OCI-LY7 (cell line): ENCODE data around the gene TSPAN6. TPM values are rescaled to one million over a fixed set of nuclear protein-coding genes. Genes with fewer than 3 reads are reported as not detected.

Experiments used
- BruUV-seq: library from RNA; stranded (reverse); fragments of 400-500 nt; replicated peaks from 2 replicates; lab custom pipeline; 2021; lab: Mats Ljungman, UMichigan
- CTCF ChIA-PET: fragments of 300-600 bp; sonication (Branson Sonifier 250); formaldehyde crosslinking; loops from one replicate; lab custom pipeline; 2022; ENCODE audit warnings: antibody characterized with exemption; ENCODE audit not compliant: unreplicated experiment; lab: Charles Lee
- POLR2A ChIA-PET: fragments of 300-600 bp; sonication (Branson Sonifier 250); formaldehyde crosslinking; loops from one replicate; lab custom pipeline; 2022; ENCODE audit warnings: antibody characterized with exemption; lab: Charles Lee
- DNase-seq: peaks from one replicate; pipeline ENCODE4 v3.0.0-alpha.2; 2015; ENCODE audit warnings: low spot score
- H2AFZ ChIP-seq: fragments of 200-600 bp; sonication (generic), shearing (Covaris generic); 2 replicates; pipeline ENCODE4 v1.6.1; 2014; ENCODE audit warnings: mild to moderate bottlenecking, antibody characterized with exemption, low read length, moderate library complexity
- H3K27ac ChIP-seq: fragments of 200-600 bp; sonication (generic); 2 replicates; pipeline ENCODE4 v1.5.1; 2014; ENCODE audit warnings: mixed run types, low read depth, mild to moderate bottlenecking, moderate library complexity, low read length, inconsistent platforms; ENCODE audit not compliant: poor library complexity, severe bottlenecking
- H3K36me3 ChIP-seq: fragments of 200-600 bp; sonication (generic); 2 replicates; pipeline ENCODE4 v1.6.1; 2014; ENCODE audit warnings: mild to moderate bottlenecking, antibody characterized with exemption, low read length, moderate library complexity, mixed read lengths; ENCODE audit not compliant: insufficient read depth
- H3K4me1 ChIP-seq: fragments of 200-600 bp; sonication (generic); 2 replicates; pipeline ENCODE4 v1.5.1; 2014; ENCODE audit warnings: mild to moderate bottlenecking, low read length; ENCODE audit not compliant: insufficient read depth, poor library complexity, severe bottlenecking
- H3K4me2 ChIP-seq: fragments of 200-600 bp; sonication (generic); 2 replicates; pipeline ENCODE4 v1.6.1; 2014; ENCODE audit warnings: mild to moderate bottlenecking, low read length
- H3K4me3 ChIP-seq: fragments of 200-600 bp; sonication (generic); 2 replicates; pipeline ENCODE4 v1.5.1; 2014; ENCODE audit warnings: mild to moderate bottlenecking, low read depth, low read length; ENCODE audit not compliant: poor library complexity, severe bottlenecking
- H3K79me2 ChIP-seq: fragments of 200-600 bp; sonication (generic); 2 replicates; pipeline ENCODE4 v1.6.1; 2016; ENCODE audit warnings: low read depth, mild to moderate bottlenecking, low read length, moderate library complexity, mixed read lengths; ENCODE audit not compliant: insufficient read depth
- H3K9me2 ChIP-seq: fragments of 200-600 bp; sonication (generic); 2 replicates; pipeline ENCODE4 v1.6.1; 2016; ENCODE audit warnings: mild to moderate bottlenecking, low read length, mixed read lengths; ENCODE audit not compliant: insufficient read depth
- H3K9me3 ChIP-seq: fragments of 200-600 bp; sonication (generic); 2 replicates; pipeline ENCODE4 v1.6.1; 2014; ENCODE audit warnings: mild to moderate bottlenecking, mixed run types, low read length, mixed read lengths
- H4K20me1 ChIP-seq: fragments of 200-600 bp; sonication (generic); 2 replicates; pipeline ENCODE4 v1.6.1; 2014; ENCODE audit warnings: mild to moderate bottlenecking, antibody characterized with exemption, low read length, moderate library complexity, mixed read lengths; ENCODE audit not compliant: insufficient read depth
- EZH2phosphoT487 ChIP-seq: fragments of 200-600 bp; sonication (generic); IDR thresholded peaks from 2 replicates; pipeline ENCODE4 v1.6.1; 2018; ENCODE audit warnings: low read depth, borderline replicate concordance, mild to moderate bottlenecking, mixed run types, antibody characterized with exemption, low read length, moderate library complexity, mixed read lengths
- intact Hi-C: fragments of 100-400 bp; cut with micrococcal nuclease; formaldehyde crosslinking; loops from one replicate; pipeline ENCODE4 v1.10.0; 2022; ENCODE audit not compliant: unreplicated experiment
- total RNA-seq, 2 experiments: library from RNA; depleted of rRNA in 1 of 2; stranded (reverse); fragments of >200 nt in 1 of 2; shearing (Covaris generic) in 1 of 2; gene quantifications; 2 replicates each; pipeline ENCODE4 v1.2.3, GENCODE V29; 2014 to 2022
- TF ChIP-seq, protein P1 (sequence below): fragments of 200-600 bp; sonication (generic); conservative IDR thresholded peaks from 2 replicates; pipeline ENCODE4 v1.5.1; 2014; ENCODE audit warnings: mild to moderate bottlenecking, antibody characterized with exemption, low read length, moderate library complexity, mixed read lengths

Gene TSPAN6
- total RNA-seq, 2 experiments from 2014 or later: not detected

DNA sequence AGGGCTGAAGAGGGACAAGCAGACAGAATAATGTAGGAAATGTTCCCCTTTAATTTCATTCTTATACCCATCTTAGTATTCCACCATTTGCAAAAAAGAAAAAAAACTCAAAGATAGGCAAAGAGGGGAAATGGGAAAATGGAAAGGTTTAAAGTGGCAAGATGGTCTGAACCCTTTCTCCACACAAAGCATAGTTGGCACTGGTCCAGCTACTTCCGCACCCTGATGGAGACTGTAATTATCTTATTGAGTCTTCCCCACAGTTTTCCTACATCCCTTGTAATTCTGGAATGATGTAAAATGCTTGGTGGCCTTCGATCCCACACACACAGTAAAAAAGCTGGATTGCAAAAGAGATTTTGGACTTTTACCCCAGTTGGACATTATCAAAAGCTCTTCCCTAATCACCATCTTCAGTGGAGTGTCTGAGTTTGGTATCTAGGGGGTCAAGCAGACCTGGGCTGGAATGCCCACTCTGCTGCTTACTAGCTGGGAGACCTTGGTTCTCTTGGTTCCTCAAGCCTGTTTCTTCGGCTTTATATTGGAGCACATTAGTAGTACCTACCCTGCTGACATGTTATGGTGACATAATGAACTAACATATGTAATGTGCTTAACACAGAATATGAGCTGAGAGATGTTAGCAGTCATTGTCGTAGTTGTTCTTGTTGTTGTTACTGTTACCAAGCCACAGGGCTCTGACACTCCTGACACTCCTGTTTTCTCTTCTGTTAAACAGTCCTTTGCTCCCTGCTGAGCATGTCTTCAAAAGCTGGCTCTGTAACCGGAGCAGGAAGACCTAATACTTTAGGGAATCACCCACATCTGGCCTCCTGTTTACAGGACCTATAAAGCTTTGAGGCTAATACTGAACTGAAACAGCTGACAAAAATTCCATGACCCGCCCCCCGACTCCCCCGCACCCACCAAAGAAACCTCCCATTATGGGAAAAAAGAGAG, 12.1 kb upstream of the TSPAN6 start:
- TF ChIP-seq EZH2phosphoT487: no peak
- TF ChIP-seq, protein P1, sequence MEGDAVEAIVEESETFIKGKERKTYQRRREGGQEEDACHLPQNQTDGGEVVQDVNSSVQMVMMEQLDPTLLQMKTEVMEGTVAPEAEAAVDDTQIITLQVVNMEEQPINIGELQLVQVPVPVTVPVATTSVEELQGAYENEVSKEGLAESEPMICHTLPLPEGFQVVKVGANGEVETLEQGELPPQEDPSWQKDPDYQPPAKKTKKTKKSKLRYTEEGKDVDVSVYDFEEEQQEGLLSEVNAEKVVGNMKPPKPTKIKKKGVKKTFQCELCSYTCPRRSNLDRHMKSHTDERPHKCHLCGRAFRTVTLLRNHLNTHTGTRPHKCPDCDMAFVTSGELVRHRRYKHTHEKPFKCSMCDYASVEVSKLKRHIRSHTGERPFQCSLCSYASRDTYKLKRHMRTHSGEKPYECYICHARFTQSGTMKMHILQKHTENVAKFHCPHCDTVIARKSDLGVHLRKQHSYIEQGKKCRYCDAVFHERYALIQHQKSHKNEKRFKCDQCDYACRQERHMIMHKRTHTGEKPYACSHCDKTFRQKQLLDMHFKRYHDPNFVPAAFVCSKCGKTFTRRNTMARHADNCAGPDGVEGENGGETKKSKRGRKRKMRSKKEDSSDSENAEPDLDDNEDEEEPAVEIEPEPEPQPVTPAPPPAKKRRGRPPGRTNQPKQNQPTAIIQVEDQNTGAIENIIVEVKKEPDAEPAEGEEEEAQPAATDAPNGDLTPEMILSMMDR: no peak
- ChIA-PET POLR2A (no interaction called here), CTCF (no interaction called here)
- Histone ChIP-seq H3K9me2 (no peaks in the 10 kb centered on the region), H3K79me2 (no peaks in the 10 kb centered on the region), H4K20me1 (no peaks in the 10 kb centered on the region), H3K27ac (no peak overlapping the region), H2AFZ (no peak overlapping the region), H3K9me3 (no peaks in the 10 kb centered on the region), H3K4me1 (peaks cover 13% of the 10 kb centered on the region), H3K4me3 (no peak overlapping the region), H3K36me3 (no peaks in the 10 kb centered on the region), H3K4me2 (no peak overlapping the region)
- no peak for DNase-seq
- intact Hi-C loops: no loop called here
- no TSS peak for BruUV-seq

DNA sequence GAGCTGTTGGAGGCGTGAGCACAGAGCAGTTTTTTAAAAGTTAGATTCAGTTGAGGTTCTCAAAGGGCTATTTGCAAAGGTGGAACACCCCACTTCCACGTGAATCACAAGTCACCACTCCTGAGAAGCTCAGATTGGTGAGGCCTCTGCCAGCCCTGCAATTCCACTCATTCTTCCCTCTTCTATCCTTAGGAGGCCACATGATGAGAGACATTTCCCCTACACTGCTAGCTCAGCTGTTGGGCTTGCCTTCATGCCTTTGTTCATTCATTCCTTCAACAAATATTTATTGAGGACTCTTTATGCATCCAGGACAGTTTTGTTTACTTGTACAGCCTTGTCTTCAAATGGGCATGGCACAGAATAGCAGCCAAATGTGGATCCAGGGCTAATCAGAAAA, 11.1 kb upstream of the TSPAN6 start:
- TF ChIP-seq, protein P1: no peak
- TF ChIP-seq EZH2phosphoT487: no peak
- Histone ChIP-seq H3K79me2 (no peaks in the 10 kb centered on the region), H3K4me2 (no peak overlapping the region)

DNA sequence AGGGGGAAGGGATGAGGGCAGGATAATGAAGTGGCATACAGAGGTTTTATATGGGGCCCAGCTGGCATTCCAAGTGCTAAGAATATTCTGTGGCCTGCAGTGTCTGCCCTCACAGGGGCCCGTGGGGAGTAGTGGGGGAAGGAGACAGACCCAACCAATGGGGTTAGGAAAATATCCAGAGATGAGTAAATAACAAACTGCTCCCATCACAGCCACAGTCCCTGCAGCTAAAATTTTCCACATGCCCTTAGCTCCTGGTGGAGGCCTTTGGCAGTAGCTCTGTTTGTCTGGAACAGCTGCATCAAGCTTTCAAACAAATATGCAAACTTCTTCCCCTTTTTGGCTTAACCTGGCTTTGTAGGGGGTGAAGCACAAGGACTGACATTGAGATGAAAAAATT, 10.5 kb upstream of the TSPAN6 start:
- Histone ChIP-seq H3K36me3 (no peaks in the 10 kb centered on the region), H3K79me2 (no peaks in the 10 kb centered on the region), H3K9me3 (no peaks in the 10 kb centered on the region), H2AFZ (no peak overlapping the region), H3K4me3 (no peak overlapping the region), H3K27ac (no peak overlapping the region), H3K9me2 (no peaks in the 10 kb centered on the region), H3K4me1 (peaks cover 13% of the 10 kb centered on the region), H3K4me2 (peak overlapping the region; percentile 12; the same call in 1 of the 2 replicates), H4K20me1 (no peaks in the 10 kb centered on the region)
- ChIA-PET POLR2A (no interaction called here), CTCF (no interaction called here)
- peak; percentile 14 for DNase-seq
- BruUV-seq: no TSS peak
- TF ChIP-seq EZH2phosphoT487: no peak
- TF ChIP-seq, protein P1: no peak
- intact Hi-C loops: no loop called here

More for the DNA sequence above, 11.1 kb upstream of the TSPAN6 start:
- DNase-seq: no peak
- no peak overlapping the region for H3K4me3 ChIP-seq
- H4K20me1 ChIP-seq: no peaks in the 10 kb centered on the region
- BruUV-seq: no TSS peak
- no peaks in the 10 kb centered on the region for H3K9me3 ChIP-seq
- no peak overlapping the region for H2AFZ ChIP-seq
- peaks cover 13% of the 10 kb centered on the region for H3K4me1 ChIP-seq
- H3K36me3 ChIP-seq: no peaks in the 10 kb centered on the region
- intact Hi-C loops: no loop called here
- H3K27ac ChIP-seq: no peak overlapping the region
- CTCF ChIA-PET: no interaction called here
- POLR2A ChIA-PET: no interaction called here
- H3K9me2 ChIP-seq: no peaks in the 10 kb centered on the region
